ENCODE results near the gene FGD6.

Gene FGD6

GRCh38 chr12:95100264-95101190 is 116.7 kb downstream of the FGD6 start:
- H3F3A ChIP-seq (ENCODE audit: insufficient read depth, low read length) = no peaks in the 10 kb centered on the region
- no peaks in the 10 kb centered on the region for H3K36me3 ChIP-seq (ENCODE audit: insufficient read depth, low read length)
- no peak overlapping the region for H3K9ac ChIP-seq (ENCODE audit: low read length)
- H3K27ac ChIP-seq (ENCODE audit: low read depth, low read length, poor library complexity, severe bottlenecking) = no peak overlapping the region
- H3K4me3 ChIP-seq (ENCODE audit: low read depth, low read length, poor library complexity, severe bottlenecking) = no peak overlapping the region
- no peaks in the 10 kb centered on the region for H3K27me3 ChIP-seq (ENCODE audit: insufficient read depth, low read length)
- H3K9me2 ChIP-seq (ENCODE audit: low read depth, low read length) = no peaks in the 10 kb centered on the region
- H3K4me1 ChIP-seq (ENCODE audit: insufficient read depth, low read length, severe bottlenecking) = no peaks in the 10 kb centered on the region
- no peak overlapping the region for H3K4me2 ChIP-seq (ENCODE audit: low read length)
- H3K79me2 ChIP-seq (ENCODE audit: insufficient read depth, low read length) = no peaks in the 10 kb centered on the region
- H4K20me1 ChIP-seq (ENCODE audit: insufficient read depth, low read length) = no peaks in the 10 kb centered on the region
- no peak overlapping the region for H2AFZ ChIP-seq (ENCODE audit: low read length)
- TF ChIP-seq EZH2 (IDR thresholded peaks at IDR 0.05; ENCODE audit: borderline replicate concordance, low read length) = no peak
- no peak for TF ChIP-seq CTCF (IDR thresholded peaks at IDR 0.05; ENCODE audit: low read length)
- H3K9me3 ChIP-seq (ENCODE audit: low read length) = no peaks in the 10 kb centered on the region

- no peak overlapping the region for H3K4me2 ChIP-seq (ENCODE audit: low read length)
Observed at GRCh38 chr12:95099270-95099790, 117.9 kb downstream of the FGD6 start.

GRCh38 chr12:95096852-95097251 is 120.4 kb downstream of the FGD6 start:
- Histone ChIP-seq H2AFZ (ENCODE audit: low read length) (no peak overlapping the region), H3K36me3 (ENCODE audit: insufficient read depth, low read length) (no peaks in the 10 kb centered on the region), H4K20me1 (ENCODE audit: insufficient read depth, low read length) (no peaks in the 10 kb centered on the region), H3K79me2 (ENCODE audit: insufficient read depth, low read length) (no peaks in the 10 kb centered on the region), H3K9me2 (ENCODE audit: low read depth, low read length) (no peaks in the 10 kb centered on the region), H3F3A (ENCODE audit: insufficient read depth, low read length) (no peaks in the 10 kb centered on the region), H3K9ac (ENCODE audit: low read length) (no peak overlapping the region), H3K9me3 (ENCODE audit: low read length) (no peaks in the 10 kb centered on the region), H3K4me3 (ENCODE audit: low read depth, low read length, poor library complexity, severe bottlenecking) (no peak overlapping the region), H3K27me3 (ENCODE audit: insufficient read depth, low read length) (no peaks in the 10 kb centered on the region), H3K4me1 (ENCODE audit: insufficient read depth, low read length, severe bottlenecking) (no peaks in the 10 kb centered on the region), H3K27ac (ENCODE audit: low read depth, low read length, poor library complexity, severe bottlenecking) (no peak overlapping the region), H3K4me2 (ENCODE audit: low read length) (no peak overlapping the region)
- TF ChIP-seq CTCF (IDR thresholded peaks at IDR 0.05; ENCODE audit: low read length) = no peak
- TF ChIP-seq EZH2 (IDR thresholded peaks at IDR 0.05; ENCODE audit: borderline replicate concordance, low read length) = no peak

More at GRCh38 chr12:95099270-95099790, 117.9 kb downstream of the FGD6 start:
- Histone ChIP-seq H4K20me1 (ENCODE audit: insufficient read depth, low read length) (no peaks in the 10 kb centered on the region), H3K9me3 (ENCODE audit: low read length) (no peaks in the 10 kb centered on the region), H3K9ac (ENCODE audit: low read length) (no peak overlapping the region), H3K79me2 (ENCODE audit: insufficient read depth, low read length) (no peaks in the 10 kb centered on the region), H3K4me1 (ENCODE audit: insufficient read depth, low read length, severe bottlenecking) (no peaks in the 10 kb centered on the region), H3K4me3 (ENCODE audit: low read depth, low read length, poor library complexity, severe bottlenecking) (no peak overlapping the region), H3K9me2 (ENCODE audit: low read depth, low read length) (no peaks in the 10 kb centered on the region), H3K27me3 (ENCODE audit: insufficient read depth, low read length) (no peaks in the 10 kb centered on the region), H3F3A (ENCODE audit: insufficient read depth, low read length) (no peaks in the 10 kb centered on the region), H3K36me3 (ENCODE audit: insufficient read depth, low read length) (no peaks in the 10 kb centered on the region), H3K27ac (ENCODE audit: low read depth, low read length, poor library complexity, severe bottlenecking) (no peak overlapping the region), H2AFZ (ENCODE audit: low read length) (no peak overlapping the region)
- TF ChIP-seq EZH2 (IDR thresholded peaks at IDR 0.05; ENCODE audit: borderline replicate concordance, low read length) (no peak), CTCF (IDR thresholded peaks at IDR 0.05; ENCODE audit: low read length) (no peak)
